Measurements from ENCODE around the gene S100G. TPM values are rescaled to one million over a fixed set of nuclear protein-coding genes. Genes with fewer than 3 reads are reported as not detected.

Gene S100G
- total RNA-seq, 2 donors from 2014 or later, result not detected

- ATAC-seq (no peak), DNase-seq (no peak)
- Histone ChIP-seq H3K9me3 (no peaks in the 10 kb centered on the region), H3K27me3 (no peaks in the 10 kb centered on the region), H3K4me1 (no peaks in the 10 kb centered on the region), H3K27ac (no peak overlapping the region), H3K36me3 (replicated peaks in 1 of 2; ENCODE audit: insufficient read depth in 1 of 2, low read depth in 2 of 2) (no peaks in the 10 kb centered on the region), H3K4me3 (no peak overlapping the region)
- WGBS, 2 donors, result 95 to 96% methylated on average over 5 of the region's 5 CpGs
- TF ChIP-seq CTCF (IDR thresholded peaks at IDR 0.05), result no peak
- no peak for TF ChIP-seq POLR2A (IDR thresholded peaks at IDR 0.05)
- intact Hi-C loops (cut with DNase I), result no loop called here
Observed at GRCh38 chrX:16664074-16664473, 14.1 kb downstream of the S100G start.

- H3K27ac ChIP-seq, result no peak overlapping the region
- intact Hi-C loops (cut with DNase I), result no loop called here
- H3K36me3 ChIP-seq (replicated peaks in 1 of 2; ENCODE audit: insufficient read depth in 1 of 2, low read depth in 2 of 2), result no peaks in the 10 kb centered on the region
- no peaks in the 10 kb centered on the region for H3K9me3 ChIP-seq
- no peak for DNase-seq
- TF ChIP-seq POLR2A (IDR thresholded peaks at IDR 0.05) (no peak), CTCF (IDR thresholded peaks at IDR 0.05) (no peak)
- no peak for ATAC-seq
- no peaks in the 10 kb centered on the region for H3K4me1 ChIP-seq
- H3K27me3 ChIP-seq, result no peaks in the 10 kb centered on the region
- no peak overlapping the region for H3K4me3 ChIP-seq
- WGBS, 2 donors, result 89 to 95% methylated on average over 2 of the region's 2 CpGs
Observed at GRCh38 chrX:16664626-16665025, 14.7 kb downstream of the S100G start.

DNA sequence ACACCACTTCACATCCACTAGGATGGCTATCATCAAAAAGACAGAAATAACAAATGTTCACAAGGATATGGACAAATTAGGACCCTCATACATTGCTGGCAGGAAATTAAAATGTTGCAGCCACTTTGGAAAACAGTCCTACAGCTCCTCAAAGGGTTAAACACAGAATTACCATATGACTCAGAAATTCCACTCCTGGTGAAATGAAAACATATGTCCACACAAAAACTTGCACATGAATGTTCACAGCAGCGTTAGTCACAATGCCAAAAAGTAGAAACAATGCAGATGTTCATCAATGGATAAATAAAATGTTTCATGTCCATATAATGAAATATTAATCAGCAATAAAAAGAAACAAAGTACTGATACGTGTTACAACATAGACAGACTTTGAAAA lies 15.1 kb downstream of the S100G start:
- no peak overlapping the region for H3K27ac ChIP-seq
- H3K9me3 ChIP-seq, result no peaks in the 10 kb centered on the region
- DNase-seq (no peak), ATAC-seq (no peak)
- H3K36me3 ChIP-seq (replicated peaks in 1 of 2; ENCODE audit: insufficient read depth in 1 of 2, low read depth in 2 of 2), result no peaks in the 10 kb centered on the region
- WGBS, 2 donors, result 53 to 59% methylated on average over 2 of the region's 2 CpGs
- H3K4me1 ChIP-seq, result no peaks in the 10 kb centered on the region
- no peaks in the 10 kb centered on the region for H3K27me3 ChIP-seq
- H3K4me3 ChIP-seq, result no peak overlapping the region
- intact Hi-C loops (cut with DNase I), result no loop called here
- no peak for TF ChIP-seq POLR2A (IDR thresholded peaks at IDR 0.05)
- TF ChIP-seq CTCF (IDR thresholded peaks at IDR 0.05), result no peak

DNA sequence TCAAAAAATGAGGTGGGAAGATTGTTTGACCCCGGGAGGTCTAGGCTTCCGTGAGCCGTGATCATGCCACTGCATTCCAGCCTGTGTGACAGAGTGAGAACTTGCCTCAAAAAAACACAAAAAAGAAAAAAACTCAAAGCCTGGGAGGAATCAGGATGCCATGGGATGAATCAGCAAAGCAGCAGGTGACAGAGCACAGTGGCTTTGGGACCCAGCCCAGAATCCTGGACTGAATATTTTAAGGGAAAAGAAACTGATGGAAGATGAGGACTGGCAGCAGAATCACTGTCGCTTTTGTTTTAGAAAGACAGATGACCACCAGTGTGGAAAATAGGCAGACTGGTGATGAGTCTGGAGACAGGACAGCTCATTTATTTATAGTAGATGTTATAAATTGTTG lies 16.6 kb downstream of the S100G start:
- 92 to 96% methylated on average over 4 of the region's 4 CpGs for WGBS, 2 donors
- no peak for TF ChIP-seq POLR2A (IDR thresholded peaks at IDR 0.05)
- TF ChIP-seq CTCF (IDR thresholded peaks at IDR 0.05), result no peak
- Histone ChIP-seq H3K9me3 (no peaks in the 10 kb centered on the region), H3K27me3 (no peaks in the 10 kb centered on the region), H3K36me3 (replicated peaks in 1 of 2; ENCODE audit: insufficient read depth in 1 of 2, low read depth in 2 of 2) (no peaks in the 10 kb centered on the region), H3K4me3 (no peak overlapping the region), H3K4me1 (no peaks in the 10 kb centered on the region), H3K27ac (no peak overlapping the region)
- DNase-seq, result no peak
- intact Hi-C loops (cut with DNase I), result no loop called here
- no peak for ATAC-seq

DNA sequence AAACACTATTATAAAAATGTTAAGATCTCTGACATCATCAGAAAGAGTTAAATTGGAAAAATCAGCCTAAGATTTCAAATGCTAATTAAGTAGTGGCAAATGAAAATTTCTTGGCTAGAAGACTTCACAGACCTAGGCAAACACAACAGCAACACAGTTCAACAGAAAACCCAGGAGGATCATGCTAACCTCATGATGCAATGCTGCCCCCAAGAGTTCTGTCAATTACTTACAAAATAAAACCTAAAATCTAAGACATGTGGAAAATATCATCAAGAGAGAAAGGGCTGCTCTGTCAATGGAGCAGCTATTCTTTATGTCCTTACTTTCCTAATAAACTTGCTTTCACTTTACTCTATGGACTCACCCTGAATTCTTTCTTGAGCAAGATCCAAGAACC lies 21.0 kb downstream of the S100G start:
- intact Hi-C loops (cut with DNase I), result no loop called here
- no peaks in the 10 kb centered on the region for H3K36me3 ChIP-seq (replicated peaks in 1 of 2; ENCODE audit: insufficient read depth in 1 of 2, low read depth in 2 of 2)
- H3K27ac ChIP-seq, result no peak overlapping the region
- TF ChIP-seq POLR2A (IDR thresholded peaks at IDR 0.05) (no peak), CTCF (IDR thresholded peaks at IDR 0.05) (peak in 2 of 7 experiments; percentile 26 to 38)
- no peak overlapping the region for H3K4me3 ChIP-seq
- ATAC-seq (no peak), DNase-seq (no peak)
- no peaks in the 10 kb centered on the region for H3K27me3 ChIP-seq
- H3K4me1 ChIP-seq, result no peaks in the 10 kb centered on the region
- H3K9me3 ChIP-seq, result no peaks in the 10 kb centered on the region

Measured in body of pancreas (tissue), 4 donors.